ENCODE data around the gene ETFDH.
"Not testable (repeated sequence)": the region's sequence is repeated elsewhere in the genome, so short reads cannot be mapped to it uniquely, and the experiment has no call there.

The ETFDH gene

GRCh38 chr4:158671915-158672806 lies at the start of gene ETFDH:
Gene ETFDH, plus strand, starts transcription at chr4:158672296. Its CDS starts 161 bp downstream, at chr4:158672457.
- DNase-seq, result peak; percentile 99

GRCh38 chr4:158624889-158625478 lies 47.1 kb upstream of the ETFDH start:
- peak; percentile 74 for DNase-seq

- no peak for DNase-seq
Observed at GRCh38 chr4:158625544-158625943, 46.6 kb upstream of the ETFDH start.

GRCh38 chr4:158630893-158631292 lies 41.2 kb upstream of the ETFDH start:
- DNase-seq, result no peak

GRCh38 chr4:158636619-158637018 lies 35.5 kb upstream of the ETFDH start:
- no peak for DNase-seq

GRCh38 chr4:158644356-158644755 lies 27.7 kb upstream of the ETFDH start:
- DNase-seq, result no peak

- no peak for DNase-seq
Observed at GRCh38 chr4:158644760-158645159, 27.3 kb upstream of the ETFDH start.

- no peak for DNase-seq
Observed at GRCh38 chr4:158649111-158649680, 22.9 kb upstream of the ETFDH start.

GRCh38 chr4:158652920-158653319 lies 19.2 kb upstream of the ETFDH start:
- no peak for DNase-seq

- DNase-seq, result no peak
Observed at GRCh38 chr4:158656439-158656838, 15.7 kb upstream of the ETFDH start.

GRCh38 chr4:158657291-158657690 lies 14.8 kb upstream of the ETFDH start:
- no peak for DNase-seq

- DNase-seq, result not testable (repeated sequence)
Observed at GRCh38 chr4:158663255-158663654, 8.8 kb upstream of the ETFDH start.

GRCh38 chr4:158663707-158664625 lies 8.1 kb upstream of the ETFDH start:
- not testable (repeated sequence) for DNase-seq

GRCh38 chr4:158664806-158665205 lies 7.3 kb upstream of the ETFDH start:
- DNase-seq, result no peak

GRCh38 chr4:158666892-158667291 lies 5.2 kb upstream of the ETFDH start:
- DNase-seq, result no peak

GRCh38 chr4:158667651-158668198 lies 4.4 kb upstream of the ETFDH start:
- no peak for DNase-seq

GRCh38 chr4:158669310-158669709 lies 2.8 kb upstream of the ETFDH start:
- DNase-seq, result no peak

GRCh38 chr4:158670975-158671664 lies 976 bp upstream of the ETFDH start:
- peak; percentile 88 for DNase-seq

- DNase-seq, result no peak
Observed at GRCh38 chr4:158671665-158671914, 506 bp upstream of the ETFDH start, which contains the start of gene C4orf46. Gene C4orf46, minus strand, starts transcription at chr4:158671887. Its CDS starts 86 bp downstream, at chr4:158671801.

- DNase-seq, result no peak
Observed at GRCh38 chr4:158673633-158674032, 1.5 kb downstream of the ETFDH start.

- DNase-seq, result no peak
Observed at GRCh38 chr4:158676076-158676475, 4.0 kb downstream of the ETFDH start.

GRCh38 chr4:158678767-158679166 lies 6.7 kb downstream of the ETFDH start:
- no peak for DNase-seq
